ENCODE measurements around the gene SCARF1.

The SCARF1 gene

GRCh38 chr17:1649844-1650501, 4.4 kb upstream of the SCARF1 start, which contains the start of gene RILP:
TSS of gene RILP (minus strand) at chr17:1649866. CDS start at chr17:1649804, 62 bp downstream.
- ChIA-PET POLR2A (interaction anchor here (0.6 to 1.5 kb wide), 6 partner anchors 9 to 67 kb away, joined by 3 to 5 read pairs (median 4); no protein-coding TSS in a partner anchor), CTCF (interaction anchor here (0.7 to 2.9 kb wide), 9 partner anchors 9 to 75 kb away, joined by 3 to 13 read pairs (median 4); no protein-coding TSS in a partner anchor)
- DNase-seq (ENCODE audit: extremely low spot score): no peak
- TF ChIP-seq ZNF384 (IDR thresholded peaks at IDR 0.05) (no peak), LEF1 (IDR thresholded peaks at IDR 0.05; ENCODE audit: borderline replicate concordance) (no peak)
- TF ChIP-seq, protein P1, sequence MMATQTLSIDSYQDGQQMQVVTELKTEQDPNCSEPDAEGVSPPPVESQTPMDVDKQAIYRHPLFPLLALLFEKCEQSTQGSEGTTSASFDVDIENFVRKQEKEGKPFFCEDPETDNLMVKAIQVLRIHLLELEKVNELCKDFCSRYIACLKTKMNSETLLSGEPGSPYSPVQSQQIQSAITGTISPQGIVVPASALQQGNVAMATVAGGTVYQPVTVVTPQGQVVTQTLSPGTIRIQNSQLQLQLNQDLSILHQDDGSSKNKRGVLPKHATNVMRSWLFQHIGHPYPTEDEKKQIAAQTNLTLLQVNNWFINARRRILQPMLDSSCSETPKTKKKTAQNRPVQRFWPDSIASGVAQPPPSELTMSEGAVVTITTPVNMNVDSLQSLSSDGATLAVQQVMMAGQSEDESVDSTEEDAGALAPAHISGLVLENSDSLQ (IDR thresholded peaks at IDR 0.05): no peak

GRCh38 chr17:1648963-1649843, 3.7 kb upstream of the SCARF1 start:
- POLR2A ChIA-PET: interaction anchor here (0.6 to 1.5 kb wide), 7 partner anchors 9 to 75 kb away, joined by 3 to 5 read pairs (median 4); no protein-coding TSS in a partner anchor
- no peak for TF ChIP-seq L3MBTL2 (conservative IDR thresholded peaks at IDR 0.05)
- TF ChIP-seq FOXA1 (IDR thresholded peaks at IDR 0.05): no peak
- TF ChIP-seq NFRKB (IDR thresholded peaks at IDR 0.05): no peak
- no peak for TF ChIP-seq HDGF (IDR thresholded peaks at IDR 0.05; ENCODE audit: borderline replicate concordance)
- no peak for TF ChIP-seq FOXM1 (IDR thresholded peaks at IDR 0.05; ENCODE audit: borderline replicate concordance)
- no peak for TF ChIP-seq ARNT (IDR thresholded peaks at IDR 0.05)
- no peak for TF ChIP-seq ZNF384 (IDR thresholded peaks at IDR 0.05)
- TF ChIP-seq ELF4 (IDR thresholded peaks at IDR 0.05): no peak
- no peak for TF ChIP-seq TARDBP (IDR thresholded peaks at IDR 0.05)
- TF ChIP-seq, protein P1 (IDR thresholded peaks at IDR 0.05): no peak
- no peak for TF ChIP-seq BHLHE40 (IDR thresholded peaks at IDR 0.05; ENCODE audit: borderline replicate concordance)
- no peak for TF ChIP-seq FOXK2 (IDR thresholded peaks at IDR 0.05)
- no peak for TF ChIP-seq LEF1 (IDR thresholded peaks at IDR 0.05; ENCODE audit: borderline replicate concordance)
- TF ChIP-seq CTBP1 (IDR thresholded peaks at IDR 0.05; ENCODE audit: borderline replicate concordance): no peak
- TF ChIP-seq SP1 (IDR thresholded peaks at IDR 0.05): no peak
- TF ChIP-seq SUZ12 (IDR thresholded peaks at IDR 0.05): no peak
- CTCF ChIA-PET: interaction anchor here (0.6 to 2.9 kb wide), 12 partner anchors 9 to 272 kb away, joined by 3 to 13 read pairs (median 4); no protein-coding TSS in a partner anchor
- DNase-seq (ENCODE audit: extremely low spot score): peak; percentile 96

DNA sequence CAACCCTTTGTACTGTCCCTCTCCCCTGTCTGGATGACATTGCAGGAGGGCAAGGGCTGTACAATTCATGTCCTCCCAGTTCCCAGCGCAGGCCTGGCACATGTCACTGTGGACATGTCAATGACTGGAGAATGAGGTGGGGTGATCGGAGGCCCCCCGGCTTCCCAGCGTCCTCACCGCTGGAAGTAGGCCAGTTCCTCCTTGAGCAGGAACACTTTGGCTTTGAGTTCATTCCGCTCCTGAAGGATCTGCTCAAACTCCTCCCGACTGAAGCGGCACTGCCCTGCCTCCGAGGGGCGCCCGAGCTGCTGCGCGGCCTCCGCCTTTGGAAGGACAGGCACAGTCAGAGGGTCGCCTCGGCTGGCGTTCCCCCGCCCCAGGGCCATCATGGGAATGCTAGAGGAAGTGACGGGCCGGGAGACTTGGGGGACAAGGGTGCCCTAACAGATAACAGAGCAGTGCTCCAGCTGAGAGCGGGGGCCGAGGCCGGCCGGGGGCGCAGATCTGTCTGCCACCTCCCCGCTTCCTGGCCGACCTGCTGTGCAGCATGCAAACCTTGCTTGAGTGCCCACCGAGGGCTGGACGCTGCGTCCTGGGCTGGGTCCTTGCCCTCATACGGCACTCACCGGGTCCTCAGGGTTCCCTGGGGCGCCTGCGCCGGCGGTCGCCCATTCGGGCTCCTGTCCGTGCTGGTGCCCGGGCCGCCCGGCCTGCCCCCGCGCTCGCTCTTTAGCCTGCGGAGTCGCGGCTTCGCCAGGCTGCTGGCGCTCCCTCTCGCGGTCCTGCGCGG, 2.8 kb upstream of the SCARF1 start:
- peak; percentile 43 for DNase-seq (ENCODE audit: extremely low spot score)
- POLR2A ChIA-PET: interaction anchor here (0.6 to 0.8 kb wide), 3 partner anchors 30 to 74 kb away, joined by 3 to 5 read pairs (median 4); no protein-coding TSS in a partner anchor
- CTCF ChIA-PET: interaction anchor here (0.6 to 2.9 kb wide), 10 partner anchors 8 to 273 kb away, joined by 3 to 13 read pairs (median 5); no protein-coding TSS in a partner anchor
- TF ChIP-seq FOXM1 (IDR thresholded peaks at IDR 0.05; ENCODE audit: borderline replicate concordance) (no peak), CTBP1 (IDR thresholded peaks at IDR 0.05; ENCODE audit: borderline replicate concordance) (no peak), ZNF384 (IDR thresholded peaks at IDR 0.05) (no peak), ARNT (IDR thresholded peaks at IDR 0.05) (no peak), LEF1 (IDR thresholded peaks at IDR 0.05; ENCODE audit: borderline replicate concordance) (no peak)
- TF ChIP-seq, protein P1 (IDR thresholded peaks at IDR 0.05): no peak

- CTCF ChIA-PET: interaction anchor here (1.1 to 2.9 kb wide), 3 partner anchors 11 to 73 kb away, joined by 5 to 13 read pairs (median 5); no protein-coding TSS in a partner anchor
- POLR2A ChIA-PET: interaction anchor here (0.7 kb wide), 1 partner anchor 30 kb away, joined by 4 read pairs; no protein-coding TSS in a partner anchor
These were observed 2.3 kb upstream of the SCARF1 start for GRCh38 chr17:1647802-1648171.

More at GRCh38 chr17:1647802-1648171, 2.3 kb upstream of the SCARF1 start:
- DNase-seq (ENCODE audit: extremely low spot score): no peak
- TF ChIP-seq SP1 (IDR thresholded peaks at IDR 0.05) (no peak), BHLHE40 (IDR thresholded peaks at IDR 0.05; ENCODE audit: borderline replicate concordance) (no peak), FOXM1 (IDR thresholded peaks at IDR 0.05; ENCODE audit: borderline replicate concordance) (no peak), SUZ12 (IDR thresholded peaks at IDR 0.05) (no peak), HDGF (IDR thresholded peaks at IDR 0.05; ENCODE audit: borderline replicate concordance) (0 out of 2 replicates have a peak, but pooled peaks have one; percentile 19), L3MBTL2 (conservative IDR thresholded peaks at IDR 0.05) (no peak)
- TF ChIP-seq, protein P1 (IDR thresholded peaks at IDR 0.05): no peak

Data from HEK293T (cell line).